Measurements from ENCODE around the gene TRA2B. TPM values are rescaled to one million over a fixed set of nuclear protein-coding genes. Genes with fewer than 3 reads are reported as not detected.

Gene TRA2B
- total RNA-seq, 1 experiment from 2014 or later: 236 TPM

DNA sequence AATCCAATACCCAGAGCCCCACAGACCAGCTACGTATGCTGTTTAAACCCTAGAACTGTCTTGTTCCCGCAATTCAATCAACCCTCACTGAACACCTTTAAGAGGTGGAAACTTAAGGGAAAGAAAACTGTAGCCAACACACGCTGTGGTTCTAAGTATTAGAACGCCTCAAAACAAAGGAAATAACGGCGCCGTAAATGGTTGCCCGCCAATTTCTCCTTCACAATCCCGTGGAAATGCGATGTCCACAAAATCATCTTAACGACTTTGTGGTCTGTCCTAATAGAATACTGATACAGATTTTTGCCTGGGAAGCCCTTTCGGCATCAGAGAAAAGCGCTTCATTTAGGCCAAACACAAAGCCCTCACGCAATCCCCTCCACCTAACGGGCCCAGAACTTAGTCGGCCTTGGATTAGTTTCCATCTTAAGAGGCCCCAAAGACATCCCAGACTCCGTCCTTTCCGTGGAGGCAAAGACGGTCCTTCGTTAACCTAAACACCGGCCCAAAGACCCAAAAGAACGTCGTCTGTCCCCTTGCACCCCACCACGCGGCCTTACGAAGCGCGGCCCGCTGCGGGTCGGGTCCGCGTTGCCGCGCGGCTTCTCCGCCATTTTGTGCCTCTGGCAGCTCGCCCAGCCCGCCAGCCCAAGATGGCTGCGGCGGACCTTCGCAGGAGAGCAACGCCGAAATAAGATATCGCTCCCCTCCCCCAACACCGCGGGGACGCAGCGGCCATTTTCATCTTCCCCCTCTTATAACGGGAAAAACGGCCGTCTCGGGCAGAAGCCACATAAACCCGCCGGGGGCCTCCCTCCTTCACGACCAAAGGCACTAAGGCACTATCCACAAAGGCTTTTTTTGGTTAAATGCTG, 763 bp downstream of the TRA2B start (continued):
- TF ChIP-seq, protein P1, sequence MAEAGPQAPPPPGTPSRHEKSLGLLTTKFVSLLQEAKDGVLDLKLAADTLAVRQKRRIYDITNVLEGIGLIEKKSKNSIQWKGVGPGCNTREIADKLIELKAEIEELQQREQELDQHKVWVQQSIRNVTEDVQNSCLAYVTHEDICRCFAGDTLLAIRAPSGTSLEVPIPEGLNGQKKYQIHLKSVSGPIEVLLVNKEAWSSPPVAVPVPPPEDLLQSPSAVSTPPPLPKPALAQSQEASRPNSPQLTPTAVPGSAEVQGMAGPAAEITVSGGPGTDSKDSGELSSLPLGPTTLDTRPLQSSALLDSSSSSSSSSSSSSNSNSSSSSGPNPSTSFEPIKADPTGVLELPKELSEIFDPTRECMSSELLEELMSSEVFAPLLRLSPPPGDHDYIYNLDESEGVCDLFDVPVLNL (CRISPR knock-in tag; IDR thresholded peaks at IDR 0.05; ENCODE audit: borderline replicate concordance, low read depth): no peak
- TF ChIP-seq GTF2I (CRISPR knock-in tag; conservative IDR thresholded peaks at IDR 0.05) (no peak), MXD4 (CRISPR knock-in tag; IDR thresholded peaks at IDR 0.05; ENCODE audit: borderline replicate concordance) (no peak), KAT7 (CRISPR knock-in tag; IDR thresholded peaks at IDR 0.05; ENCODE audit: borderline replicate concordance) (peak; percentile 32; the same call in 1 of the 2 replicates), TCF7 (CRISPR knock-in tag; IDR thresholded peaks at IDR 0.05; ENCODE audit: low read depth) (0 out of 2 replicates have a peak, but pooled peaks have one; percentile 63), RELA (CRISPR knock-in tag; IDR thresholded peaks at IDR 0.05; ENCODE audit: borderline replicate concordance) (no peak), ATF1 (CRISPR knock-in tag; IDR thresholded peaks at IDR 0.05) (no peak; the same call in 1 of the 2 replicates), NFYB (CRISPR knock-in tag; conservative IDR thresholded peaks at IDR 0.05; ENCODE audit: low read depth) (no peak), NR1H2 (CRISPR knock-in tag; IDR thresholded peaks at IDR 0.05) (no peak), EMX1 (CRISPR knock-in tag; IDR thresholded peaks at IDR 0.05) (peak; percentile 83), SOX15 (CRISPR knock-in tag; IDR thresholded peaks at IDR 0.05) (no peak), ZNF671 (CRISPR knock-in tag; IDR thresholded peaks at IDR 0.05) (0 out of 2 replicates have a peak, but pooled peaks have one; percentile 38)
- TF ChIP-seq, protein P2, sequence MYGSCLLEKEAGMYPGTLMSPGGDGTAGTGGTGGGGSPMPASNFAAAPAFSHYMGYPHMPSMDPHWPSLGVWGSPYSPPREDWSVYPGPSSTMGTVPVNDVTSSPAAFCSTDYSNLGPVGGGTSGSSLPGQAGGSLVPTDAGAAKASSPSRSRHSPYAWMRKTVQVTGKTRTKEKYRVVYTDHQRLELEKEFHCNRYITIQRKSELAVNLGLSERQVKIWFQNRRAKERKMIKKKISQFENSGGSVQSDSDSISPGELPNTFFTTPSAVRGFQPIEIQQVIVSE (CRISPR knock-in tag; IDR thresholded peaks at IDR 0.05; ENCODE audit: borderline replicate concordance): no peak
- TF ChIP-seq, protein P3, sequence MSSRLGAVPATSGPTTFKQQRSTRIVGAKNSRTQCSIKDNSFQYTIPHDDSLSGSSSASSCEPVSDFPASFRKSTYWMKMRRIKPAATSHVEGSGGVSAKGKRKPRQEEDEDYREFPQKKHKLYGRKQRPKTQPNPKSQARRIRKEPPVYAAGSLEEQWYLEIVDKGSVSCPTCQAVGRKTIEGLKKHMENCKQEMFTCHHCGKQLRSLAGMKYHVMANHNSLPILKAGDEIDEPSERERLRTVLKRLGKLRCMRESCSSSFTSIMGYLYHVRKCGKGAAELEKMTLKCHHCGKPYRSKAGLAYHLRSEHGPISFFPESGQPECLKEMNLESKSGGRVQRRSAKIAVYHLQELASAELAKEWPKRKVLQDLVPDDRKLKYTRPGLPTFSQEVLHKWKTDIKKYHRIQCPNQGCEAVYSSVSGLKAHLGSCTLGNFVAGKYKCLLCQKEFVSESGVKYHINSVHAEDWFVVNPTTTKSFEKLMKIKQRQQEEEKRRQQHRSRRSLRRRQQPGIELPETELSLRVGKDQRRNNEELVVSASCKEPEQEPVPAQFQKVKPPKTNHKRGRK (CRISPR knock-in tag; IDR thresholded peaks at IDR 0.05; ENCODE audit: borderline replicate concordance): 0 out of 2 replicates have a peak, but pooled peaks have one; percentile 15
- TF ChIP-seq, protein P4, sequence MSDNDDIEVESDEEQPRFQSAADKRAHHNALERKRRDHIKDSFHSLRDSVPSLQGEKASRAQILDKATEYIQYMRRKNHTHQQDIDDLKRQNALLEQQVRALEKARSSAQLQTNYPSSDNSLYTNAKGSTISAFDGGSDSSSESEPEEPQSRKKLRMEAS (CRISPR knock-in tag; IDR thresholded peaks at IDR 0.05): no peak; the same call in 1 of the 2 replicates
- TF ChIP-seq, protein P5, sequence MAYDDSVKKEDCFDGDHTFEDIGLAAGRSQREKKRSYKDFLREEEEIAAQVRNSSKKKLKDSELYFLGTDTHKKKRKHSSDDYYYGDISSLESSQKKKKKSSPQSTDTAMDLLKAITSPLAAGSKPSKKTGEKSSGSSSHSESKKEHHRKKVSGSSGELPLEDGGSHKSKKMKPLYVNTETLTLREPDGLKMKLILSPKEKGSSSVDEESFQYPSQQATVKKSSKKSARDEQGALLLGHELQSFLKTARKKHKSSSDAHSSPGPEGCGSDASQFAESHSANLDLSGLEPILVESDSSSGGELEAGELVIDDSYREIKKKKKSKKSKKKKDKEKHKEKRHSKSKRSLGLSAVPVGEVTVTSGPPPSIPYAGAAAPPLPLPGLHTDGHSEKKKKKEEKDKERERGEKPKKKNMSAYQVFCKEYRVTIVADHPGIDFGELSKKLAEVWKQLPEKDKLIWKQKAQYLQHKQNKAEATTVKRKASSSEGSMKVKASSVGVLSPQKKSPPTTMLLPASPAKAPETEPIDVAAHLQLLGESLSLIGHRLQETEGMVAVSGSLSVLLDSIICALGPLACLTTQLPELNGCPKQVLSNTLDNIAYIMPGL (CRISPR knock-in tag; IDR thresholded peaks at IDR 0.05): no peak

DNA sequence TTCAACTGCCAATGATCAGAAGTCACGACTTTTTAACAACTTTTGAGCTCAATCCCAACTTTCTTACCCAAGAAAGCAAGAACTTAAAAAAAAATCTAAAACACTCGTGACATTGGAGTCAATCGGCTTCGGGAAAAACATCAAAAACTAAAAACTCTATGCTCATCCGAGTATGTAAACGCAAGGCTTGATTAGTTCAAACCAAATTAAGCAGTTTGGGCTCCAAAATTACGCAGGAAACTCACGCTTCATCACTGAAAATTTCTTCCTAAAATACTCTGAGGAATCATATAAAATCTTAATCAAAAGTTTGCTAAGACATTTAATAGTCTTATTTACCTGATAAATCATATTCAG, 1.6 kb downstream of the TRA2B start:
- ATAC-seq: no peak
- TF ChIP-seq, protein P6, sequence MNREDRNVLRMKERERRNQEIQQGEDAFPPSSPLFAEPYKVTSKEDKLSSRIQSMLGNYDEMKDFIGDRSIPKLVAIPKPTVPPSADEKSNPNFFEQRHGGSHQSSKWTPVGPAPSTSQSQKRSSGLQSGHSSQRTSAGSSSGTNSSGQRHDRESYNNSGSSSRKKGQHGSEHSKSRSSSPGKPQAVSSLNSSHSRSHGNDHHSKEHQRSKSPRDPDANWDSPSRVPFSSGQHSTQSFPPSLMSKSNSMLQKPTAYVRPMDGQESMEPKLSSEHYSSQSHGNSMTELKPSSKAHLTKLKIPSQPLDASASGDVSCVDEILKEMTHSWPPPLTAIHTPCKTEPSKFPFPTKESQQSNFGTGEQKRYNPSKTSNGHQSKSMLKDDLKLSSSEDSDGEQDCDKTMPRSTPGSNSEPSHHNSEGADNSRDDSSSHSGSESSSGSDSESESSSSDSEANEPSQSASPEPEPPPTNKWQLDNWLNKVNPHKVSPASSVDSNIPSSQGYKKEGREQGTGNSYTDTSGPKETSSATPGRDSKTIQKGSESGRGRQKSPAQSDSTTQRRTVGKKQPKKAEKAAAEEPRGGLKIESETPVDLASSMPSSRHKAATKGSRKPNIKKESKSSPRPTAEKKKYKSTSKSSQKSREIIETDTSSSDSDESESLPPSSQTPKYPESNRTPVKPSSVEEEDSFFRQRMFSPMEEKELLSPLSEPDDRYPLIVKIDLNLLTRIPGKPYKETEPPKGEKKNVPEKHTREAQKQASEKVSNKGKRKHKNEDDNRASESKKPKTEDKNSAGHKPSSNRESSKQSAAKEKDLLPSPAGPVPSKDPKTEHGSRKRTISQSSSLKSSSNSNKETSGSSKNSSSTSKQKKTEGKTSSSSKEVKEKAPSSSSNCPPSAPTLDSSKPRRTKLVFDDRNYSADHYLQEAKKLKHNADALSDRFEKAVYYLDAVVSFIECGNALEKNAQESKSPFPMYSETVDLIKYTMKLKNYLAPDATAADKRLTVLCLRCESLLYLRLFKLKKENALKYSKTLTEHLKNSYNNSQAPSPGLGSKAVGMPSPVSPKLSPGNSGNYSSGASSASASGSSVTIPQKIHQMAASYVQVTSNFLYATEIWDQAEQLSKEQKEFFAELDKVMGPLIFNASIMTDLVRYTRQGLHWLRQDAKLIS (CRISPR knock-in tag; IDR thresholded peaks at IDR 0.05; ENCODE audit: borderline replicate concordance): no peak
- TF ChIP-seq ZNF138 (CRISPR knock-in tag; conservative IDR thresholded peaks at IDR 0.05): no peak
- TF ChIP-seq ZNF671 (CRISPR knock-in tag; IDR thresholded peaks at IDR 0.05): no peak
- TF ChIP-seq TEAD1 (CRISPR knock-in tag; IDR thresholded peaks at IDR 0.05): no peak
- TF ChIP-seq, protein P7, sequence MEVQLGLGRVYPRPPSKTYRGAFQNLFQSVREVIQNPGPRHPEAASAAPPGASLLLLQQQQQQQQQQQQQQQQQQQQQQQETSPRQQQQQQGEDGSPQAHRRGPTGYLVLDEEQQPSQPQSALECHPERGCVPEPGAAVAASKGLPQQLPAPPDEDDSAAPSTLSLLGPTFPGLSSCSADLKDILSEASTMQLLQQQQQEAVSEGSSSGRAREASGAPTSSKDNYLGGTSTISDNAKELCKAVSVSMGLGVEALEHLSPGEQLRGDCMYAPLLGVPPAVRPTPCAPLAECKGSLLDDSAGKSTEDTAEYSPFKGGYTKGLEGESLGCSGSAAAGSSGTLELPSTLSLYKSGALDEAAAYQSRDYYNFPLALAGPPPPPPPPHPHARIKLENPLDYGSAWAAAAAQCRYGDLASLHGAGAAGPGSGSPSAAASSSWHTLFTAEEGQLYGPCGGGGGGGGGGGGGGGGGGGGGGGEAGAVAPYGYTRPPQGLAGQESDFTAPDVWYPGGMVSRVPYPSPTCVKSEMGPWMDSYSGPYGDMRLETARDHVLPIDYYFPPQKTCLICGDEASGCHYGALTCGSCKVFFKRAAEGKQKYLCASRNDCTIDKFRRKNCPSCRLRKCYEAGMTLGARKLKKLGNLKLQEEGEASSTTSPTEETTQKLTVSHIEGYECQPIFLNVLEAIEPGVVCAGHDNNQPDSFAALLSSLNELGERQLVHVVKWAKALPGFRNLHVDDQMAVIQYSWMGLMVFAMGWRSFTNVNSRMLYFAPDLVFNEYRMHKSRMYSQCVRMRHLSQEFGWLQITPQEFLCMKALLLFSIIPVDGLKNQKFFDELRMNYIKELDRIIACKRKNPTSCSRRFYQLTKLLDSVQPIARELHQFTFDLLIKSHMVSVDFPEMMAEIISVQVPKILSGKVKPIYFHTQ (CRISPR knock-in tag; IDR thresholded peaks at IDR 0.05): no peak

More for the DNA sequence above, 1.6 kb downstream of the TRA2B start:
- Mint-ChIP-seq H3K9me3 (peaks cover 4% of the 10 kb centered on the region), H3K27me3 (ENCODE audit: low read depth) (peaks cover 11% of the 10 kb centered on the region), H3K36me3 (peaks cover 45% of the 10 kb centered on the region), H3K27ac (peak overlapping the region; percentile 100), H3K4me3 (peak overlapping the region; percentile 100), H3K4me1 (peaks cover 41% of the 10 kb centered on the region)
- no peak for DNase-seq (ENCODE audit: low spot score)
- ChIA-PET CTCF (no interaction called here), POLR2A (interaction anchor here (0.6 to 1.6 kb wide), 2 partner anchors 113 to 634 kb away, joined by 3 to 4 read pairs; partner anchors contain the start of gene DNAJB11)
